Measurements from ENCODE around the gene RAB3C.
"Not testable (repeated sequence)": the region's sequence is repeated elsewhere in the genome, so short reads cannot be mapped to it uniquely, and the experiment has no call there.

The RAB3C gene

DNA sequence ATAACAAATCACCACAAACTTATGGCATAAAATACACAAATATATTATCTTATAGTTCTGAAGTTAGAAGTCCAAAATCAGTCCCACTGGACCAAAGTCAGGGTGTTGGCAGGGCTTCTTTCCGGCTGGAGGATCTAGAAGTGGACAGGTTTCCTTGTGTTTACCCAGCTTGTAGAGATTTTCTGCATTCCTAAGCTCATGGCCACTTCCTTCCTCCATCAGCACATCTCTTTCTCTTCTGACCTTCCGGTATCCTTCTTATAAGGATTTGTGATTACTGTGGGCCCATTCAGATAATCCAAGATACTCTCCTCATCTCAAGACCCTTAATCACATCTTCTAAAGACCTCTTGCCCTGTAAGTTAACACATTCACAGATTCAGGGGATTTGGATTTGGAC lies 97.6 kb downstream of the RAB3C start:
- peak; percentile 29 for DNase-seq

DNA sequence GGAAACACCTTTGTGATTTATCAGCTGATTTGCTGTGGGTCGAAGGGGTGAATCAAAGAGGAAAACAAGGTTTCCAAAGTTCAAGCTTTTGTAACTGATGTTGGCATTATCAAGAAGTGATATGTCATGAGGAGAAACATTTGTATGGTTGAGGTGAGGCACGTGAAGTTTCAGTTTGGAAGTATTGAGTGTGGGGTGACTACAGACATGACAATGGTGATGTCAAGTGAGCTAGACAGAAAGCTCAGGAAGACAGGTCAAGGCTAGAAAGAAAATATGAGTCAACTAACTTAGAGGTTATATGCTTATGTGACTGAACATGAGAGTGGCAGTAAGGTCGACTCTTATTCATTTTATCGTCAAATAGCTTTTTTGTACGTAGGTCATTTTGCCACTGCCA lies 99.1 kb downstream of the RAB3C start:
- no peak for DNase-seq

DNA sequence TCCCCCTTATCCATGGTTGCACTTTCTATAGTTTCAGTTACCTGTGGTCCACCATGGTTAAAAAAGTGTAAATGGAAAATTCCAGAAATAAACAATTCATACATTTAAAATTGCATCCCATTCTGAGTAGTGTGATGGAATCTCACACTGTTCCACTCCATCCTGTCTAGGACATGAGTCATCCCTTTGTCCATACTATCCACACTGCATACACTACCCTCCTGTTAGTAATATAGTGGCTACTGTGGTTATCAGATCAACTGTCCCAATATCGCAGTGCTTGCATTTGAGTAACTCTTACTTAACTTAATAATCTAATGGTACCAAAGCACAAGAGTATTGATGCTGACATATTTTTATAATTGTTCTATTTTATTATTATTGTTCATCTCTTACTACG lies 100.7 kb downstream of the RAB3C start:
- no peak for DNase-seq

DNA sequence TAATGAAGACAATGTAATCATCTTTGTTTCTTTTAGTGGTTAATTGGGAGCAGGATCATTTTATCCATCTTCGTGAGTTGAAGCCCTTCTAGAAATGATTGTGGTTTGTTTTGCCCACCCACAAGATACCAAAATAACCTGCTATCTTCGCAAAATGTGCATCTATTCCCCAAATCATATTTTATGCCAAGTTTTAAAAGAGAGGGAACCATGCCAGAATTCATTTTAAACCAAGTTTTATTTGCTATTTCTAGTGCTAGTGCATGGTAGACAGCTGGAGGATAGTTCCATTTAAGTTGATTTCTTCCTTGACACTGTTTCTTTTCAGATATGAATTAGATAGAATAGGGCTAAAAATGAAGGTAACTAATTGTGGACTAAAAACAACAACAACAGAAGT lies 104.2 kb downstream of the RAB3C start:
- no peak for DNase-seq

DNA sequence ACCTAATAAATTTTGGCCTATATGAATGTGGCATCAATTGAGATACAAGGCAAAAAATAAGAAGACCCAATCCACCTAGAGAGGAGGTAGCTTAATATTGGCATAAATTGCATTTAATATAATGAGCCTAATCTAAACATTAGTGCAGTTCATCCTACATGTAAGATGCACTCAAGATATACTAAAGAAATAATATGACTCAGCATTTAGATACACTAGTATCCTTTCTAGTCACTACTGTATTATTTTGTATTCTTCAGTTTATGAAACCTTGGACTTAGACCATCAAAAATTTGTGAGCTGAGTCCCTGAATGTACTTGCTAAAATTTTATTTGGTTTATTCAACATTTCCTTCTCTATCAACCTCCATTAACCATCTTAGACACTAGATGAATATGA lies 104.7 kb downstream of the RAB3C start:
- DNase-seq, result no peak

DNA sequence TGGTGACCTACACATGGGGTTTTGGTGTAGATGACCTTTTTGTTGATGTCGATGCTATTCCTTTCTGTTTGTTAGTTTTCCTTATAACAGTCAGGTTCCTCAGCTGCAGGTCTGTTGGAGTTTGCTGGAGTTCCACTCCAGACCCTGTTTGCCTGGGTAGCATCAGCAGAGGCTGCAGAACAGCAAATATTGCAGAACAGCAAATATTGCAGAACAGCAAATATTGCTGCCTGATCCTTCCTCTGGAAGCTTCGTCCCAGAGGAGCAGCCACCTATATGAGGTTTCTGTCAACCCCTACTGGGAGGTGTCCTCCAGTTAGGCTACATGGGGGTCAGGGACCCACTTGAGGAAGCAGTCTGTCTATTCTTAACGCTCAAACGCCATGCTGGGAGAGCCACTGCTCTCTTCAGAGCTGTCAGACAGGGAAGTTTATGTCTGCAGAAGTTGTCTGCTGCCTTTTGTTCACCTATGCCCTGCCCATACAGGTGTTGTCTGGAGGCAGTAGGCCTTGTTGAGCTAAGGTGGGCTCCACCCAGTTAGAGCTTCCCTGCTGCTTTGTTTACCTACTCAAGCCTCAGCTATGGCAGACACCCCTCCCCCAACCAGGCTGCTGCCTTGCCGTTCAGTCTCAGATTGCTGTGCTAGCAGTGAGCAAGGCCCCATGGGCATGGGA lies 116.3 kb downstream of the RAB3C start:
- DNase-seq, result not testable (repeated sequence)

DNA sequence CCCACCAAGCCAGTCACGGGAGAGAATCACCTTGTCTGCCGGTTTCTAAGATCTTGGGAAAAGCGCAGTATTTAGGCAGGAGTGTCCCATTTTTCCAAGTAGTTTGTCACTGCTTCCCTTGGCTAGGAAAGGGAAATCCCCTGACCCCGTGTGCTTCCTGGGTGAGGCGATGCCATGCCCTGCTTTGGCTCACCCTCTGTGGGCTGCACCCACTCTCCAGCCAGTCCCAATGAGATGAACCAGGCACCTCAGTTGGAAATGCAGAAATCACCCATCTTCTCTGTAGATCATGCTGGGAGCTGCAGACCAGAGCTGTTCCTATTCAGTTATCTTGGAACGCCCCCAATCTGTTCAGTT lies 116.9 kb downstream of the RAB3C start:
- DNase-seq, result no peak

DNA sequence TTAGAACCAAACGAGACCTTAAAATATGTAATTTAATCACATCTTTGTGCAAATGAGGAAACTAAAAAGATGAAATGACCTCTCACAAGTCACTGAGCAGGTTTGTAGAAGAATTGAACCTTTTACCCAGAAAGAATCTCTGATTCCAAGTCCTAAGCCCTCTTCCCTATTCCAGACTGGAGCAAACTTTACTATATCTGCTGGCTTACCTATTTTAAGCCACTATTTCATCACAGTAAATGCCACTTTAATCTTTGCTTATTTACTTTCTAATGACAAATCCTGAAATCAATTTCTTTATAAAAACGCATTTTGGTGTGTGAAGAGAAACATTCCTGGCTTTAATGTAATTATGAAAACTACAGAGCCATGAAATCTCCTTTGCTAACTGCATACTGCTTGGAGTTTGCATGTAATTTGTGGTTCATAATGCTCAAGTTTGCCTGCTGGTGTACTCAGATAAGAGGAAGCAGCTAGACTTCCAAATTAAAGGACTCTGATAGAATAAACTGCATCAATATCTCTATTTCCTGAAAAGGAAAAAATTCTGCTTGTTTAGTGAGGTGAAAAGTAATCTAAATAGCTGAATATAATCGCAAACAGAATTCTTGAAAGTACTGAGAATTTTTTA lies 121.2 kb downstream of the RAB3C start:
- no peak for DNase-seq

DNA sequence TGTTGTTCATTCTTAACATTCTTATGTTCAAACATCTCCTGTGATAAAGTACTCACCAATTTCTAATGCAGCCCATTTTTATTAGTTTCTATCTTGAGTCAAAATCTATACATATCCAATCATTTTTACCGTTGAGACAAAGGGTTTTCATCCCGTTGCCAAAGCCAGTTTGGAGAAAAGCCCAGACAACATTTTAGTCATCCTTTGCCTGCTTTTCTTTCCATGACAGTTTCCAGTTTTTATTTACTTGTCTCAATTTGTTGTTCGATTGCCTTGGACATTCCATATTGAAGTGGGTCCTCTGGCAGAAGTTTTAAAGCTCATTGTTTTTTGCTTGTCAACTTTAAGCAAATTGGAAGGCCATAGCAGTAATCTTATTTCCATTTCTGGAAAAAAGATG lies 123.9 kb downstream of the RAB3C start:
- DNase-seq, result no peak

DNA sequence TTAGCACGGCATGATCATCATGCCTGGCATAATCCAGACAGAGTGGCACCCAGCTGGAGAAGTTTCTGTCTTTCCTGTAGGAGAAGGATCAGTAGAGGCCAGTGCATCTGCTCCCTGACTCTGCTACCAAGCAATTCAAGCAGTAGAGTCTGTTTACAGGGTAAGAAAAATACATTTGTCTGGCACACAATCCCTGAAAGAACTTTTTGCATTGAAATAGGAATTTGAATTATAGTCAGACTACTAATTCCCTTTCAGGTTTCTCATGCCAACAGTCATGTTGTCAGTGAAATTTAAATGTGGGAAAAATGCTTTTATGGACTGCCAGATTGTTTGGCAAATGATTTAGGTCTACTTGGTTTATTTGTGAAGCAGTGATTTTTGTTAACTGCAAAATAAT lies 125.6 kb downstream of the RAB3C start:
- no peak for DNase-seq

DNA sequence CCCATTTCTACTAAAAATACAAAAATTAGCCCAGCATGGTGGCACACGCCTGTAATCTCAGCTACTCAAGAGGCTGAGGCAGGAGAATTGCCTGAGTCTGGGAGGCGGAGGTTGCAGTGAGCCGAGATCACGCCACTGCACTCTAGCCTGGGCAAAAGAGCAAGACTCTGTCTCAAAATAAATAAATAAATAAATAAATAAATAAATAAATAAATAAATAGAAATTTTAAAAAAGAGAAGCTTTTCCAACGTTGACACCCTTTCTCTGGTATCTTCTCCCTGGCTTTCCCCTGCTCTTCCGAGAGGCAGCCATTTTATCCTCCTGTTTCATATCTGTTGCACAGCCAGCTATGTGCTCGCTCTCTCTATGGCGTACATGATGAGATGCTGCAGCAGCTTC lies 127.5 kb downstream of the RAB3C start:
- DNase-seq, result not testable (repeated sequence)

DNA sequence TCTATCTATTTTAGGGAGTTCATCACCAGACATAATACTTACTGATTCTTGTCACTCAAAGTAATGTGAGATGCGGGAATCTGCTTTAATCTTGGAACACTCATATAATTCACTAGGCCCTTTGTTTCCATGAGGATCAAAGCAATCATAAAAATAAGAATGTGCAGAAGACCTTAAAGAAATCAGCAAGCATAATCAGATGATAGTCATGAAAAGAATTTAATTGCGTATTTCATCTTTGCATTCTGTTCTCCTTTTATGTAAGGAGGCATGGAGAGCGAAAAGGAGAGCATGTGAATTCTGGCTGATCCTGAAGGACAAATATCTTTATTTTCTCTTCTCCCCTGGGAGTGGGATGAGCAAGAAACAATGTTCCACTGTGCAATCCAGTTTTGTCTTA lies 128.0 kb downstream of the RAB3C start:
- no peak for DNase-seq

DNA sequence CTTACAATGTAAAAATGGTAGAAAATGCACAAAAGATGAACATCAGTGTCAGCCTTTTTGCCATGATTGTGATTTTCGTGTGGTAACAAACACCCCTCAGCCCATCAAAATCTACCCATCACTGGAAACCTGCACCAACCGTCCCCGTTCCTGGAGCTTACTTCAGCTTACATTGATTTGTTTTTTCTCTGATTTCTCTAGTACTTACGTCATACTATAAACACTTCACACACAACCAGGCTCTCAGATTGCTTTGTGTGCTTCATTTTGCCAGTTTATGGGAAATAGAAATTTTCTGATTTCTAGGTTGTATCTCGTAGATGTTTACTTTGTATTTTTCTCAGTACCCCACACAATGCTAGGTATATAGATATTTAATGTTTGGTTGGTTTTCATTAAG lies 129.1 kb downstream of the RAB3C start:
- DNase-seq, result no peak

DNA sequence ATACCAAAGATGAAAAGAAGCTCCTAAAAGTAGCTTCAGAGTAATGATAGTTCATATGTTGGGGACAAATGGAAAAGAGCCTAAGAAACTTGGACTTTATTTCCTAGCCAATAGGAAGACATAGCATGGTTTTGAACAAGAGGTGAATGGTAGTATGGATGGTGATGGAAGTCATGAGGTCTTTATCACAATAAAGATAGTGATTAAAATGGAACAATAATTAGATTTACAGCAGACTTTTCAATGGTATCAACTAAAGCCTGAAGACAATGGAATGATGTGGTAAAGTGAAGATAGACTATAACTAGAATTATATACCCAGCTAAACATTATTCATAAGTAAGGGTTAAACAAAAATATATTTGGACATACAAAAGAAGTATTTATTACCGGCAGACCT lies 131.2 kb downstream of the RAB3C start:
- DNase-seq, result no peak

DNA sequence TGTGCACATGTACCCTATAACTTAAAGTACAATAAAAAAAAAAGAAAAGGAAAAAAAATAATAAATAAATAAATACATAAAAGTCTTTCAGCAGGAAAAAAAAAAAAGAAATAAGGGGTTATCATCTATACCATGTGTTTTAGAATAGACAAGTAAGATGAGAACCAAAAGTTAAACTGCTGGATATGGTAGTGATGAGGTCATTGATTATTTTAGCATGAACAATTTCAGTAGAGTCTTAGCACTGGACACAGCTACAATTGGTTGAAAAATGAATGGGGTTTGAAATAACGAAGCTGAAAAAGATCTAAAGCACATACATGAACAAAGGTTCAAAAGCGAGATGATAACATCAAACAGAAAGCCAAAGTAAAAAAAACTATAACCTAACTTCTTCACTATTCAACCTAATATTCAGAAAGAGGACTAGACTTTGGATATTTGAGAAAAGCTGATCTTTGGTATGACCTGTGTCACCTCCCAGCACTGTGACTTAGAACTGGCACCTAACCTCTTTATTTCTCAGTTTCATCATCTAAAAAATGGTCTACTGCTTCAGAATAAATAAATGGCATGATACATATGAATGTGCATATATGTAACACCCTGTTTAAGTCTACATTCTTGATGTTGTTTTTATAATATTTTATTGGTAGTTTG lies 133.3 kb downstream of the RAB3C start:
- DNase-seq, result no peak

DNA sequence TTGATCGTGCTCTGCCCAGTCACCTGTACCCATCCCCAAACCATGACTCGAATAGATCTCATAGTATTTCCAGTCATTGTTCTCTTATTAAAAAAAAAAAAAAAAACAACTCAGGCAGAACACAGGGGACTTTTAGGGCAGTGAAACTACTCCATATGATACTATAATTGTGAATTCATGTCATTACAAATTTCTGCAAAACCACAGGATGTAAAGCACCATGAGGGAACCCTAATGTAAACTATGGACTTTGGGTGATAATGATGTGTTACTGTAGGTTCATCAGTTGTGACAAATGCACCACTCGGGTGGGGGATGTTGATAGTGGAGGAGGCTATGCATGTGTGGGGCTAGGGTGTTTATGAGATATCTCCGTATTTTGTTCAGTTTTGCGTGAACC lies 133.8 kb downstream of the RAB3C start:
- no peak for DNase-seq

DNA sequence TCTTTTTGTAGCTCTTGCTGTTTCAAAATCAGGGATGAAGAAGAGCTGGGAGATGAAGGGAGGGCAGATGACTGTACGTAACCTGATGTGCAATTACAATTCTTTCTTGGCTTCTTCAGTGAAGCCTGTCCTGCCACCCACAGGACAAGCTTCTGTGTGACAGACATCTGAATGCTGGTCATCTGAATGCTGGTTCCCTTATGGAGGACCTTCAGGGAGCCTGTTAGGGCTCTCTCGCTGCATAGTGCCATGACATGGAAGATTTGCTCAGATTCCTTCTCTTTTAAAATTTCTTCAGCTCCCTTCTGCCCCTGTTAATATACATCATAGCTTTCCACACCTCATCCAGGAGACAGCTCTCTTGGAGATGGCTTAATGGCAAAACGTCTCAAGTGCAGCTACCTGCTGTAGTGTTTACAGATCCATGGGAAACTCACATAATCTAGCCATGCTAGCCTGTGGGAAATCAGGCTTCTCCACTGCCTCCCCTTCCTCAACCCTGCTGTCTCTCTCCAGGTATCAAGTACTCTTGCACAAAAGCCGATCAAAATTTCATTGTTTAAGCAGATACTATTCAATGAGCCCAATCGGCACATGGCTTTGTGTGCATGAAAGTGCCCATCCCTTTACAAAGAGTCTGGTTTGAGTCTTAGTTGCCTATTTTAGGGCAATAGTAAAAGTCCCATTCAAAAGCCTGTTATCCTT lies 134.6 kb downstream of the RAB3C start:
- no peak for DNase-seq

DNA sequence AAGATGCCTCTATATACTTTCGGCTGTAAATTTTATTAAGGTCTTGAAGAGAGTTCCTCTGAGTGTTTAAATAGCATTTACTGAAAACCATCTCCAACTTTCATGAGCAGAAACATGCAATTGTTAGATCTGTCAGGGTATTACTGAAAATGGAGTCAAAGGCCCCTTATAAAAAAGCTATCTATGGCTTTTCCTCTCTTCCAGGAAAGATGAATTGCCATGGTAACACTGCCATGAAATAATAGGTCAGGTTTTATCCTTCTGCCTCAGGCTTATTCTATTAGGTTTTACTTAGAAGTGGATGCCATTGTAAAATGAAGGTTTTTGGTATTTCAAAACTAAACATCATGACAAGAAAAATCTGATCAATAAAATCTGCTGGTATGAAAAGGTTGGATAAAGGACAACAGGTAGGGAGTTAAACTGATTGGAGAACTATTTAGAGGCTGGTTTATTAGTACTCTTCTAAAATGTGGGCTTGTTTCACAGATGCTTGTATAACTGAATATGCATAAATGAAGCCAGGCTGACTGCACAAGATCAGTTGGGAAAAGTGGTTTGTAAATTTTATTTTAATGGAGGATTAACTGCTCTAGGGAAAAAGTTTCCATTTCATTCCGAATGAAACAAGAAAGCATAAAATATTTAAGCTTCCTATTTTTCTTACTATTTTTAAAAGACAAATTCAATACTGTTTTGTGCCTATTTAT lies 135.5 kb downstream of the RAB3C start:
- DNase-seq, result no peak

DNA sequence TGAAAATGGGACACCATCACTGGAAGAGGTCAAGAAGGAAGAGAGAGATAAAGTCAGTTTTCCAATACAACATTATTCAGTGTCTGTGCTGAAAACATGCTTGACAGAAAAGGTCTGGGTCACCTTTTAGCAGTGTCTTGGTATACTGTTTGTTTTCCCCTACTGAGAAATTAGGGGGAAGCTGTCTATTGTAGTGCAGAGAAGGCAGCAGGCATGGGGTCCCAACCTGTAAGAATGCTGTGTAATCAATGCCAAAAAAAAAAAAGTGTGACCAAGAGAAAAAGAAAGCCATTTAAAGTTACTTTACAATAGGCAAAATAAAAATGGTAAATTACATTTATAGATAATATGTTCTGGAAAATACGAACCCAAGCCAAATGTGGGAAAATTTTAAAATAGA lies 139.3 kb downstream of the RAB3C start:
- DNase-seq, result no peak

DNA sequence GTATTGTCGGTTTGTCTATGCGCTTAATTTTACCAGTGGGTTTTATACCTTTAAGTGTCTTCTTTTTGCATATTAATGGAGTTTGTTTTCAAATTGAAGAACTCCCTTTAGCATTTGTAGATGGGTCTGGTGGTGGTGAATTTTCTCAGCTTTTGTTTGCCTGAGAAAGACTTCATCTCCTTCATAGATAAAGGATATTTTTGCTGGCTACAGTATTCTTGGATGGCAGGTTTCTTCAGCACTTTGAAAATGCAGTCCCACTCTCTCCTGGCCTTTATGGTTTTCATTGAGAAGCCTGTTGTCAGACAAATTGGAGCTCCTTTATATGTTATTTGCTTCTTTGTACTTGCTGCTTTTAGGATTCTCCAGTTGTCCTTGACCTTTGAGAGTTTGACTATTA lies 142.1 kb downstream of the RAB3C start:
- no peak for DNase-seq

DNA sequence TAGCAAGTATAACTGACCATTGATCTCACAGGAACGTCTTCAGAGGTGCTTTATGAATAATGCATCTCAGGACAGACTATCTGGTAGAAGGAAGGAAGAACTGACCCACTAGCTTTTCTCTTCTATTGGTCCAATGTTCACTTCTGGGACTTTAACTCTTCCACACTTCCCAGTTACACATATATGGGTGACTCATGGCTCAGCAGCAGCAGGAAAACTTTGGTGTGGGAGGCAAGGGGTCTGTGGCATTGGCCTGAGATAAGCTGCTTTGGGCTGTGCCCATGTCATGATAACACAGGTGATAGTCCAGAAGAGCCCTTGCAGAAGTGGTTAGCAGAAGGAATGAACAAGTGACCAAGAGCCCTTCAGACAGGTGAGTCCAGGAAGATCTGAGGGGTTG lies 148.8 kb downstream of the RAB3C start:
- no peak for DNase-seq

DNA sequence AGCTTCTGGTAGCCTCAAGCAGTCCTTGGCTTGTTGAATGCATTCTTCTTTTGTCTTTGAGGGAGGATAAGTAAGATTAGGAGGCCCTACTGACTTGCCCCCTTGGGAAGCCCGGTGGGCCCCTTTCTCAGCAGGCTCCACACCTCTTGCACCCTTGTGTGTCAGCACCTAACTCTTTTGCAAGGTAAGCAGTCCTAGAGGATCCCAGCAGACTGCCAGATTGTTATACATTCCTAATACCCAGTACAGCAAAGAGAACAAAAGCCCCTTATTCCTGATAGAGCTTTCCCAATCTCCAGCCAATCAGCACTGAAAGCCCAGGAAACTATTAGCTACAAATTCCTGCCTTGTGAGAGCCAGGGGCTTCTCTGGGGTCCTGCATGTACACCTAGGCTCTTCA lies 152.8 kb downstream of the RAB3C start:
- DNase-seq, result no peak

DNA sequence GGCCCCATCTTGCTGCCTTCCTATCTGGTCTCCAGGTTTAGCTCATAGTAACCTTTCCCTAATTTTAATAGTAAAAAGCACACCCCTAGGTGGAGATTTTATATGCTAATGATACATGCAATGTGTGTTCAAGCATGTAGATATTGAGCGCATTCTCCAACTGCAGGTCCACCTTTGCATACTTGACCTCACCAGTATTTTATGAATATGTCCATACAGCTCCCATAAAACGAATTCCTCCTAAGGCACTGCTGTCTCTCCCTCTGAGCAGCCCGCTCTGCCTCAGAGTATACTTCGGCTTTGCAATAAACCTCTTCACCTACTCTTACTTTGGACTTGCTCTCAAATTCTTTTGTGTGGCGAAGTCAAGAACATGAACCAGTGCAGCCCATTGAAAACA lies 153.3 kb downstream of the RAB3C start:
- no peak for DNase-seq

All from NCI-H82 (cell line).